ENCODE data around the gene GLIS2.
A peak's percentile ranks its signal among the peaks of the same experiment; 100 is the strongest.

GLIS2 gene

GRCh38 chr16:4298761-4299522 is 16.9 kb upstream of the GLIS2 start:
- DNase-seq, result no peak

- DNase-seq, result no peak
Measured at GRCh38 chr16:4301177-4301576, 14.7 kb upstream of the GLIS2 start.

- DNase-seq, result no peak
Measured at GRCh38 chr16:4301968-4302367, 13.9 kb upstream of the GLIS2 start.

GRCh38 chr16:4303973-4304372 is 11.9 kb upstream of the GLIS2 start:
- DNase-seq, result no peak

GRCh38 chr16:4306470-4307214 is 9.2 kb upstream of the GLIS2 start:
- DNase-seq, result peak in 1 of 2 experiments; percentile 51

- DNase-seq, result peak; percentile 59 to 92
Measured at GRCh38 chr16:4307215-4308037, 8.4 kb upstream of the GLIS2 start.

GRCh38 chr16:4309102-4309832 is 6.6 kb upstream of the GLIS2 start:
- no peak for DNase-seq

GRCh38 chr16:4309833-4310266 is 6.0 kb upstream of the GLIS2 start:
- DNase-seq, result peak; percentile 30 to 71

GRCh38 chr16:4313563-4314531 is 2.0 kb upstream of the GLIS2 start:
- peak; percentile 36 to 81 for DNase-seq

- DNase-seq, result peak; percentile 30 to 66
Measured at GRCh38 chr16:4314532-4315185, 1.2 kb upstream of the GLIS2 start.

- peak in 1 of 2 experiments; percentile 58 for DNase-seq
Measured at GRCh38 chr16:4316108-4316863, 419 bp downstream of the GLIS2 start.

- DNase-seq, result peak in 1 of 2 experiments; percentile 58
Measured at GRCh38 chr16:4316864-4317531, 1.1 kb downstream of the GLIS2 start.

GRCh38 chr16:4317532-4318450 is 1.9 kb downstream of the GLIS2 start:
- DNase-seq, result no peak

GRCh38 chr16:4318451-4318910 is 2.6 kb downstream of the GLIS2 start:
- DNase-seq, result no peak

- DNase-seq, result no peak
Measured at GRCh38 chr16:4318967-4319366, 3.1 kb downstream of the GLIS2 start.

GRCh38 chr16:4319454-4320421 is 3.9 kb downstream of the GLIS2 start:
- DNase-seq, result no peak

Measured in NCI-H526 (cell line).